ENCODE results near the gene CDK14.

DNA sequence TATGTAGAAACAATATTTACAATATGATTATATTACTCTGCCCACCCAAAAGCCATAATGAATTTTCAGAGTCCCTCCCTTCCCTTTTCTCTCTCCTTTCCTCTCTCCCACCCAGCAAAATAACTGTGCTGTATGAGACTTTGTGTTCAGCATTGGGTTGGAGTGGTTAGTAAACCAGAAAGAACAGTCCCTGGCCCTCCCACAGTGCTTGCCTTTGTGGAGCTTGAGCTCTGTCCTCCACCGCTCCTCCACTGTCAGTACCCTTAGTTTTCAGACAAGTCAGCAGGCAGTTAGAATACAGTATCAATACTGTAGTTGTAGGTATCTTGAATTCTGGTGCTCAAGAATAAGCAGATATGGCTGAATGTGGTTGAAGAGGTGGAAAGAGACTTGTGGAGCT lies 92.7 kb downstream of the CDK14 start:
- TF ChIP-seq, protein P1, sequence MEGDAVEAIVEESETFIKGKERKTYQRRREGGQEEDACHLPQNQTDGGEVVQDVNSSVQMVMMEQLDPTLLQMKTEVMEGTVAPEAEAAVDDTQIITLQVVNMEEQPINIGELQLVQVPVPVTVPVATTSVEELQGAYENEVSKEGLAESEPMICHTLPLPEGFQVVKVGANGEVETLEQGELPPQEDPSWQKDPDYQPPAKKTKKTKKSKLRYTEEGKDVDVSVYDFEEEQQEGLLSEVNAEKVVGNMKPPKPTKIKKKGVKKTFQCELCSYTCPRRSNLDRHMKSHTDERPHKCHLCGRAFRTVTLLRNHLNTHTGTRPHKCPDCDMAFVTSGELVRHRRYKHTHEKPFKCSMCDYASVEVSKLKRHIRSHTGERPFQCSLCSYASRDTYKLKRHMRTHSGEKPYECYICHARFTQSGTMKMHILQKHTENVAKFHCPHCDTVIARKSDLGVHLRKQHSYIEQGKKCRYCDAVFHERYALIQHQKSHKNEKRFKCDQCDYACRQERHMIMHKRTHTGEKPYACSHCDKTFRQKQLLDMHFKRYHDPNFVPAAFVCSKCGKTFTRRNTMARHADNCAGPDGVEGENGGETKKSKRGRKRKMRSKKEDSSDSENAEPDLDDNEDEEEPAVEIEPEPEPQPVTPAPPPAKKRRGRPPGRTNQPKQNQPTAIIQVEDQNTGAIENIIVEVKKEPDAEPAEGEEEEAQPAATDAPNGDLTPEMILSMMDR (IDR thresholded peaks at IDR 0.05) = no peak
- no peak for TF ChIP-seq POLR2A (IDR thresholded peaks at IDR 0.05)
- no peak for TF ChIP-seq EP300 (IDR thresholded peaks at IDR 0.05)
